Prostate gland (tissue), 2 donors: ENCODE results near the gene SHC3. TPM values are rescaled to one million over a fixed set of nuclear protein-coding genes. Genes with fewer than 3 reads are reported as not detected.

Source experiments
- DNase-seq: peaks from one replicate; pipeline ENCODE4 v3.0.0-alpha.2; 2019; ENCODE audit warnings: low spot score
- H3K27ac ChIP-seq, 2 donors: fragments of 200-600 bp; sonication (generic); 2 replicates each; pipeline ENCODE4 v1.5.1; 2017 to 2019
- H3K27me3 ChIP-seq: fragments of 200-600 bp; sonication (generic); replicated peaks from 2 replicates; pipeline ENCODE4 v1.5.1; 2019; ENCODE audit not compliant: insufficient read depth
- H3K36me3 ChIP-seq, 2 donors: fragments of 200-600 bp; sonication (generic); 1 replicate in 1 of 2; 2 replicates in 1 of 2; pipeline versions ENCODE4 v1.5.1 to v1.8.1; 2017 to 2019
- H3K4me1 ChIP-seq: fragments of 200-600 bp; sonication (generic); replicated peaks from 2 replicates; pipeline ENCODE4 v1.5.1; 2019
- H3K4me3 ChIP-seq, 2 donors: fragments of 200-600 bp; sonication (generic); 2 replicates each; pipeline ENCODE4 v1.5.1; 2017 to 2019
- H3K9me3 ChIP-seq: fragments of 200-600 bp; sonication (generic); 2 replicates; pipeline ENCODE4 v1.5.1; 2017
- CTCF ChIP-seq, 4 experiments: fragments of 200-600 bp in 2 of 4; fragments of 450-650 bp in 2 of 4; sonication (generic) in 2 of 4; IDR thresholded peaks; 1 replicate in 3 of 4; 2 replicates in 1 of 4; pipeline ENCODE4 v1.5.1; 2016 to 2019; ENCODE audit warnings: antibody characterized with exemption in 4 of 4, mild to moderate bottlenecking in 2 of 4, moderate library complexity in 2 of 4
- POLR2A ChIP-seq: fragments of 450-650 bp; IDR thresholded peaks from one replicate; pipeline ENCODE4 v1.6.1; 2016; ENCODE audit warnings: antibody characterized with exemption, mild to moderate bottlenecking
- POLR2AphosphoS5 ChIP-seq: sonication (generic); formaldehyde crosslinking; IDR thresholded peaks from one replicate; pipeline ENCODE4 v1.6.1; 2017; ENCODE audit warnings: antibody characterized with exemption
- WGBS: methylation state at CpG from one replicate; pipeline ENCODE4 v1.1.5; 2018; 5-methylcytosine and 5-hydroxymethylcytosine counted together
- intact Hi-C: fragments of 100-400 bp; cut with DNase I; formaldehyde crosslinking; loops from one replicate; pipeline ENCODE4 v1.14.2; 2022
- total RNA-seq, 2 donors: library from RNA; depleted of rRNA; stranded (reverse); fragments of >200 nt; gene quantifications; one replicate each; pipeline ENCODE4 v1.1.0, GENCODE V29; 2016

The SHC3 gene
- total RNA-seq, 2 donors from 2014 or later, result 0.34 to 0.59 TPM

- Histone ChIP-seq H3K27ac (no peak overlapping the region), H3K27me3 (no peaks in the 10 kb centered on the region), H3K4me3 (no peak overlapping the region), H3K36me3 (no peaks in the 10 kb centered on the region), H3K4me1 (no peaks in the 10 kb centered on the region), H3K9me3 (no peaks in the 10 kb centered on the region)
- WGBS, result 92% methylated on average over 8 of the region's 8 CpGs
- intact Hi-C loops, result no loop called here
- no peak for DNase-seq
- TF ChIP-seq POLR2A (no peak), CTCF (IDR thresholded peaks at IDR 0.05) (no peak), POLR2AphosphoS5 (no peak)
Measured at GRCh38 chr9:88975966-88976889, 202.4 kb downstream of the SHC3 start.

GRCh38 chr9:88974641-88975040 is 204.0 kb downstream of the SHC3 start:
- Histone ChIP-seq H3K4me3 (no peak overlapping the region), H3K27me3 (no peaks in the 10 kb centered on the region), H3K4me1 (no peaks in the 10 kb centered on the region), H3K9me3 (no peaks in the 10 kb centered on the region), H3K27ac (no peak overlapping the region), H3K36me3 (no peaks in the 10 kb centered on the region)
- TF ChIP-seq CTCF (IDR thresholded peaks at IDR 0.05) (no peak), POLR2AphosphoS5 (no peak), POLR2A (no peak)
- no peak for DNase-seq
- intact Hi-C loops, result no loop called here
- 75% methylated on average over 7 of the region's 7 CpGs for WGBS

- TF ChIP-seq CTCF (IDR thresholded peaks at IDR 0.05) (no peak), POLR2A (no peak), POLR2AphosphoS5 (no peak)
- Histone ChIP-seq H3K4me3 (no peak overlapping the region), H3K4me1 (no peaks in the 10 kb centered on the region), H3K36me3 (no peaks in the 10 kb centered on the region), H3K27ac (no peak overlapping the region), H3K27me3 (no peaks in the 10 kb centered on the region), H3K9me3 (no peaks in the 10 kb centered on the region)
- no peak for DNase-seq
- 93% methylated on average over 12 of the region's 12 CpGs for WGBS
- intact Hi-C loops, result no loop called here
Measured at GRCh38 chr9:88973281-88974045, 205.2 kb downstream of the SHC3 start.

GRCh38 chr9:88972401-88972800 is 206.2 kb downstream of the SHC3 start:
- no peak for TF ChIP-seq POLR2A
- TF ChIP-seq CTCF (IDR thresholded peaks at IDR 0.05), result no peak
- no peak for TF ChIP-seq POLR2AphosphoS5
- H3K27me3 ChIP-seq, result no peaks in the 10 kb centered on the region
- no peaks in the 10 kb centered on the region for H3K4me1 ChIP-seq
- H3K36me3 ChIP-seq, result no peaks in the 10 kb centered on the region
- H3K9me3 ChIP-seq, result no peaks in the 10 kb centered on the region
- WGBS, result 92% methylated on average over 4 of the region's 4 CpGs
- no peak overlapping the region for H3K4me3 ChIP-seq
- intact Hi-C loops, result no loop called here
- no peak overlapping the region for H3K27ac ChIP-seq
- no peak for DNase-seq
